GM18858 (cell line): ENCODE measurements around the gene OR6B2.

Experiments
- ATAC-seq: cut with Tn5 transposase; IDR thresholded peaks from one replicate; pipeline ENCODE4 v1.9.1; 2021; ENCODE audit not compliant: unreplicated experiment

Gene OR6B2

DNA sequence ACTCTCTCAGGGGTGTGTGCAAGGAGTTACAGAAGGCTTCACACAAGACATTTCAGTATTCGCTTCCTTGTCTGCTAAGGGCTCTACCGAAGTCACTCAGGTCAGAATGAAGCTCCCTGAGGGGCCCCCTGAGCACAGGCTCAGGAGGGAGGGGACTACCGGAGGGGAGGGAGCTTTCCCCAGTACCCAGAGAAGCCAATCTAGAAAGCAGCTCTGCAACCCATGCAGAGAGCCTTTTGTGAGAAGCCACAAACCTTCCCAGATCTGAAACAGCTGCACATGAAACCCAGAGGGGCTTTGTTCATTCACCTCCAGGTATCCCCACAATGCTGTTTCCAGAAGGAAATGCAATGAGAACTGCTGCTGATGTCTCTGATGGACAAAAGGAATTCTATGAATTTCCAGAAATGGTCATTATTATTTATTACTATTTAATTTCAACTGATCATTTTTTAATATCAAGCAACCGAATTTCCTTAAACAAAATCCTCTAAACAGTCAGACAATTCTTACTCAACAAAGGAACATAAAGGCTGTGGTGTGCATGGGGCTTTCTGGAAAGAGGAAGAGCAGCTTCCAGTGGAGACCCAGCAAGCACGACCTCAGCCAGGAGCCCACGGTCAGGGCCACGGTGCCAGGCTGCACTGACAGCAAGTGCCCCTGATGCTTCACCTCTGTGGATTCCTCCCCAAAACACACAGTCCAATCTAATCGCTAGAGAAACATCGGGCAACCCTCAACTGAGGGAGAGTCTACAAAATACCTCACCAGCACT, 47.0 kb downstream of the OR6B2 start:
- no peak for ATAC-seq
